A549 (cell line): ENCODE measurements around the gene GMIP. TPM values are rescaled to one million over a fixed set of nuclear protein-coding genes. Genes with fewer than 3 reads are reported as not detected.

Experiments used
- ATAC-seq, 2 experiments: fragments of 200-7000 bp in 1 of 2; fragments of >200 bp in 1 of 2; cut with Nextera tagmentation in 1 of 2; cut with Tn5 transposase in 1 of 2; 3 replicates each; pipeline versions ENCODE4 v1.8.0 to v1.9.1; 2018 to 2020; ENCODE audit warnings: mild to moderate bottlenecking in 1 of 2, moderate library complexity in 1 of 2
- CTCF ChIA-PET: fragments of 300-600 bp; sonication (Branson Sonifier 250); formaldehyde crosslinking; extraction: SDS; loops from one replicate; lab custom pipeline; 2021; ENCODE audit warnings: antibody characterized with exemption, inconsistent platforms; lab: Yijun Ruan, JAX
- POLR2A ChIA-PET: fragments of 350-600 bp; formaldehyde crosslinking; extraction: SDS; loops from one replicate; lab custom pipeline; 2021; ENCODE audit warnings: antibody characterized with exemption, inconsistent platforms; lab: Yijun Ruan, JAX
- DNase-seq, 2 experiments: peaks; one replicate each; pipeline versions ENCODE4 v3.0.0 to v3.0.0-alpha.2; 2011 to 2016; ENCODE audit warnings: low read depth in 1 of 2, low spot score in 1 of 2
- FAIRE-seq: peaks from 2 replicates; lab custom pipeline; 2011; peaks lifted over from hg19 to GRCh38; lab: Jason Lieb, UNC
- H3K27ac ChIP-seq, 2 experiments: fragments of >200 bp; sonication (Bioruptor Twin); formaldehyde crosslinking; 3 replicates each; pipeline ENCODE4 v1.5.1; 2016 to 2017
- H3K4me1 ChIP-seq: fragments of >200 bp; sonication (Bioruptor Twin); formaldehyde crosslinking; 3 replicates; pipeline ENCODE4 v1.6.1; 2016
- H3K4me2 ChIP-seq: fragments of >200 bp; sonication (Bioruptor Twin); formaldehyde crosslinking; 3 replicates; pipeline ENCODE4 v1.6.1; 2016
- H3K4me3 ChIP-seq: fragments of >200 bp; sonication (Bioruptor Twin); formaldehyde crosslinking; 3 replicates; pipeline ENCODE4 v1.5.1; 2016
- H3K9me3 ChIP-seq: fragments of >200 bp; sonication (Bioruptor Twin); formaldehyde crosslinking; 3 replicates; pipeline ENCODE4 v1.6.1; 2016
- CBX2 ChIP-seq: fragments of 200-600 bp; sonication (generic); IDR thresholded peaks from 2 replicates; pipeline ENCODE4 v1.6.1; 2016; ENCODE audit warnings: low read depth, mild to moderate bottlenecking, borderline replicate concordance
- CEBPB ChIP-seq, 2 experiments: fragments of >200 bp in 1 of 2; sonication (Bioruptor Twin) in 1 of 2; formaldehyde crosslinking in 1 of 2; IDR thresholded peaks; 2 replicates each; pipeline ENCODE4 v1.6.1; 2012 to 2016
- ESRRA ChIP-seq: fragments of 150-350 bp; IDR thresholded peaks from 2 replicates; pipeline ENCODE4 v1.6.1; 2014; ENCODE audit warnings: mild to moderate bottlenecking, low read length, borderline replicate concordance
- FOSB ChIP-seq: fragments of 250-450 bp; sonication (Bioruptor Pico); IDR thresholded peaks from 2 replicates; pipeline ENCODE4 v1.5.0; 2020; ENCODE audit warnings: mild to moderate bottlenecking, moderate library complexity
- FOSL2 ChIP-seq, 2 experiments: fragments of 450-650 bp in 1 of 2; fragments of >200 bp in 1 of 2; sonication (Bioruptor Twin) in 1 of 2; formaldehyde crosslinking; IDR thresholded peaks; 2 replicates each; pipeline versions ENCODE4 v1.5.0 to v1.6.1; 2016 to 2020; ENCODE audit warnings: mild to moderate bottlenecking in 1 of 2, moderate library complexity in 1 of 2
- FOXS1 ChIP-seq: fragments of 250-450 bp; sonication (Bioruptor Pico); IDR thresholded peaks from 2 replicates; pipeline ENCODE4 v1.5.0; 2020; ENCODE audit warnings: mild to moderate bottlenecking, moderate library complexity
- HOXA7 ChIP-seq: fragments of 250-450 bp; sonication (Bioruptor Pico); IDR thresholded peaks from 2 replicates; pipeline ENCODE4 v1.5.0; 2020; ENCODE audit warnings: mild to moderate bottlenecking, moderate library complexity
- HOXB13 ChIP-seq: fragments of 250-450 bp; sonication (Bioruptor Pico); IDR thresholded peaks from 2 replicates; pipeline ENCODE4 v1.5.0; 2020; ENCODE audit warnings: low read depth, mild to moderate bottlenecking, moderate library complexity
- KDM5A ChIP-seq: fragments of 200-600 bp; sonication (generic); IDR thresholded peaks from 2 replicates; pipeline ENCODE4 v1.6.1; 2016; ENCODE audit warnings: antibody characterized with exemption, mild to moderate bottlenecking
- MAZ ChIP-seq: fragments of 150-350 bp; IDR thresholded peaks from 2 replicates; pipeline ENCODE4 v1.6.1; 2014; ENCODE audit warnings: antibody characterized with exemption, low read depth, low read length, borderline replicate concordance
- MYC ChIP-seq: IDR thresholded peaks from 2 replicates; pipeline ENCODE4 v1.6.1; 2012; ENCODE audit warnings: mild to moderate bottlenecking, inconsistent platforms, low read length, improper control_type of control experiment, borderline replicate concordance
- NFE2L2 ChIP-seq: fragments of 150-350 bp; conservative IDR thresholded peaks from 2 replicates; pipeline ENCODE4 v1.6.1; 2014; ENCODE audit warnings: low read length
- POLR2AphosphoS2 ChIP-seq: conservative IDR thresholded peaks from 2 replicates; pipeline ENCODE4 v1.6.1; 2012; ENCODE audit warnings: low read length, improper control_type of control experiment, inconsistent platforms
- RAD21 ChIP-seq, 2 experiments: fragments of >200 bp in 1 of 2; sonication (Bioruptor Twin) in 1 of 2; formaldehyde crosslinking in 1 of 2; IDR thresholded peaks in 1 of 2; conservative IDR thresholded peaks in 1 of 2; 2 replicates in 1 of 2; 3 replicates in 1 of 2; pipeline ENCODE4 v1.6.1; 2012 to 2018; ENCODE audit warnings: inconsistent platforms in 1 of 2
- RFX5 ChIP-seq: fragments of 450-650 bp; IDR thresholded peaks from 2 replicates; pipeline ENCODE4 v1.7.1; 2014; ENCODE audit warnings: antibody characterized with exemption, mild to moderate bottlenecking, moderate library complexity
- TP53 ChIP-seq: fragments of 250-450 bp; sonication (Bioruptor Pico); IDR thresholded peaks from 2 replicates; pipeline ENCODE4 v1.5.0; 2021; ENCODE audit warnings: mild to moderate bottlenecking, moderate library complexity
- ZC3H11A ChIP-seq: fragments of 450-650 bp; IDR thresholded peaks from 2 replicates; pipeline ENCODE4 v1.6.1; 2014; ENCODE audit warnings: antibody characterized with exemption, mild to moderate bottlenecking
- ZNF302 ChIP-seq: fragments of 250-450 bp; sonication (Bioruptor Pico); IDR thresholded peaks from 2 replicates; pipeline ENCODE4 v1.9.0; 2021; ENCODE audit warnings: inconsistent platforms, mild to moderate bottlenecking, moderate library complexity
- WGBS: methylation state at CpG from one replicate; pipeline ENCODE4 v1.1.6; 2017; ENCODE audit errors: missing lambda C conversion rate; 5-methylcytosine and 5-hydroxymethylcytosine counted together
- polyA plus RNA-seq, 4 experiments: library from polyadenylated mRNA; depleted of rRNA in 3 of 4; stranded (reverse); fragments of >200 nt; fragmentation: RNase III in 1 of 4; extraction: RNeasy Plus Mini Kit Qiagen cat#74134 plus additional on column Dnase treatment in 1 of 4; gene quantifications; 2 replicates in 3 of 4; 3 replicates in 1 of 4; pipeline ENCODE4 v1.2.3, GENCODE V29; 2011 to 2017
- TF ChIP-seq, protein P1 (sequence below): fragments of >200 bp; sonication (Bioruptor Twin); formaldehyde crosslinking; IDR thresholded peaks from 3 replicates; pipeline ENCODE4 v1.5.1; 2016
- TF ChIP-seq, protein P2 (sequence below): IDR thresholded peaks from 2 replicates; pipeline ENCODE4 v1.6.1; 2012
- TF ChIP-seq, protein P3 (sequence below): IDR thresholded peaks from 2 replicates; pipeline ENCODE4 v1.6.1; 2012
- TF ChIP-seq, protein P4 (sequence below): fragments of 200-600 bp; sonication (generic); IDR thresholded peaks from 2 replicates; pipeline ENCODE4 v1.6.1; 2016; ENCODE audit warnings: antibody characterized with exemption, mild to moderate bottlenecking, moderate library complexity
- TF ChIP-seq, protein P5 (sequence below): IDR thresholded peaks from 2 replicates; pipeline ENCODE4 v1.6.1; 2012; ENCODE audit warnings: low read depth, borderline replicate concordance

The GMIP gene
- polyA plus RNA-seq, 2 of the 4 experiments (the other 2 are of a cell fraction) = 1.4 to 4.1 TPM

DNA sequence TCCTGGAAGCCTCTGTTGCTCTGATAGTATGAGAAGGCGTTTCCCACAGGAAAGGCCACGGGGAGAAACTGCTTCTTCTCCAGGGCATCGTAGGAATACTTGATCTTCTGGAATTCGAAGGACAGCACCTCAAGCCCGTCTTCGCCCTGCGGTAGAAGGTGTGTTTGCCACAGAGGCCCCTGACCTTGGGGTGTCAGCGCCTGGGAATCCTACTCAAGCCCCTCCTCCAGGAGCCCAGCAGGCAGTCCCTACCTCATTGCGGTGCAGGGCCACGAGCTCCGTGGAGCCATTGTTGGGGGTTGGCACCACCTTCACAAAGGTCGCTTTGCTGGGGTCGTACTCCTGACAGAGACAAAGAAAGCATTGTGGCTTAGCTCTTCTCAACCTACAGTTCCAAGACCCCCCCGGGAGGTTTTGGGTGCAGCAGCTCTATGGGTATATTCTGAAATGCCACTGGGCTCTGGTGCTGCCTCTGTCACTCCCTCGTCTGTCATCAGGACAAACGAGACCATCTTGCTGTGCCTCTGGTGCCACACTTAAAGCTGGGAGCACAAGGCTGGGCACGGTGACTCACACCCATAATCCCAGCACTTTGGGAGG lies 16.3 kb upstream of the GMIP start:
- ATAC-seq = no peak
- CTCF ChIA-PET = interaction anchor here (1.6 to 2.5 kb wide), 4 partner anchors 9 to 127 kb away, joined by 4 to 11 read pairs (median 6); partner anchors contain the start of gene GMIP
- no peak for TF ChIP-seq FOXS1 (CRISPR knock-in tag)
- TF ChIP-seq ZC3H11A = no peak
- TF ChIP-seq HOXA7 (CRISPR knock-in tag) = no peak
- TF ChIP-seq, protein P1, sequence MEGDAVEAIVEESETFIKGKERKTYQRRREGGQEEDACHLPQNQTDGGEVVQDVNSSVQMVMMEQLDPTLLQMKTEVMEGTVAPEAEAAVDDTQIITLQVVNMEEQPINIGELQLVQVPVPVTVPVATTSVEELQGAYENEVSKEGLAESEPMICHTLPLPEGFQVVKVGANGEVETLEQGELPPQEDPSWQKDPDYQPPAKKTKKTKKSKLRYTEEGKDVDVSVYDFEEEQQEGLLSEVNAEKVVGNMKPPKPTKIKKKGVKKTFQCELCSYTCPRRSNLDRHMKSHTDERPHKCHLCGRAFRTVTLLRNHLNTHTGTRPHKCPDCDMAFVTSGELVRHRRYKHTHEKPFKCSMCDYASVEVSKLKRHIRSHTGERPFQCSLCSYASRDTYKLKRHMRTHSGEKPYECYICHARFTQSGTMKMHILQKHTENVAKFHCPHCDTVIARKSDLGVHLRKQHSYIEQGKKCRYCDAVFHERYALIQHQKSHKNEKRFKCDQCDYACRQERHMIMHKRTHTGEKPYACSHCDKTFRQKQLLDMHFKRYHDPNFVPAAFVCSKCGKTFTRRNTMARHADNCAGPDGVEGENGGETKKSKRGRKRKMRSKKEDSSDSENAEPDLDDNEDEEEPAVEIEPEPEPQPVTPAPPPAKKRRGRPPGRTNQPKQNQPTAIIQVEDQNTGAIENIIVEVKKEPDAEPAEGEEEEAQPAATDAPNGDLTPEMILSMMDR = no peak
- TF ChIP-seq, all 56 proteins: peak for 0
- POLR2A ChIA-PET = no interaction called here
- H3K4me3 ChIP-seq = no peak overlapping the region
- no peak overlapping the region for H3K27ac ChIP-seq
- FAIRE-seq (no peak), DNase-seq (no peak)
- WGBS = 92% methylated on average over 14 of the region's 17 CpGs
- peaks cover 8% of the 10 kb centered on the region; the same call in 1 of the 3 replicates for H3K4me1 ChIP-seq
- H3K9me3 ChIP-seq = no peaks in the 10 kb centered on the region
- no peak overlapping the region for H3K4me2 ChIP-seq

DNA sequence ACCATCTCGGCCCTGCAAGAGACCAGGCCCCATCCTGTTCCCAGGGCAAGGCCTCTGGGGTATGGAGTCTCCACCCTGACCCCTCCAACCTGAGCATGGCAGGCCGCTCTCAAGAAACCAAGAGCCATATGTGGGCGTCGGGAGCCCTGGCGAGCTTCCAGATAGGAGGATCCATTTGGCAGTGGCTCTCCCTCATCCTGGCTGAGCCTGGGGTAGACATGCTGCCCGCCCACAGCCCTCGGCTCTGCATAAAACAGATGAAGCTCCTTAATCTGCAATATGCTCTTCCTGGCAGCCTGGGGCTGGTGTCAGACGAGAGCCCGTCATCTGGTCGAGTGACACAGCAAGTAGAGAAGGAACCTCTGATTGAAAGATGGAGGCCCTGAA lies 13.9 kb upstream of the GMIP start:
- Histone ChIP-seq H3K27ac (no peak overlapping the region), H3K9me3 (no peaks in the 10 kb centered on the region), H3K4me1 (peaks cover 6% of the 10 kb centered on the region; the same call in 1 of the 3 replicates), H3K4me2 (no peak overlapping the region), H3K4me3 (no peak overlapping the region)
- CTCF ChIA-PET = interaction anchor here (2.2 to 2.5 kb wide), 2 partner anchors 14 to 125 kb away, joined by 10 to 11 read pairs; partner anchors contain the start of gene GMIP
- FAIRE-seq = no peak
- POLR2A ChIA-PET = no interaction called here
- DNase-seq = no peak
- WGBS = 91% methylated on average over 6 of the region's 10 CpGs
- TF ChIP-seq MYC (no peak), NFE2L2 (no peak), FOXS1 (CRISPR knock-in tag) (no peak)
- TF ChIP-seq, all 56 proteins: peak for 0
- no peak for ATAC-seq

DNA sequence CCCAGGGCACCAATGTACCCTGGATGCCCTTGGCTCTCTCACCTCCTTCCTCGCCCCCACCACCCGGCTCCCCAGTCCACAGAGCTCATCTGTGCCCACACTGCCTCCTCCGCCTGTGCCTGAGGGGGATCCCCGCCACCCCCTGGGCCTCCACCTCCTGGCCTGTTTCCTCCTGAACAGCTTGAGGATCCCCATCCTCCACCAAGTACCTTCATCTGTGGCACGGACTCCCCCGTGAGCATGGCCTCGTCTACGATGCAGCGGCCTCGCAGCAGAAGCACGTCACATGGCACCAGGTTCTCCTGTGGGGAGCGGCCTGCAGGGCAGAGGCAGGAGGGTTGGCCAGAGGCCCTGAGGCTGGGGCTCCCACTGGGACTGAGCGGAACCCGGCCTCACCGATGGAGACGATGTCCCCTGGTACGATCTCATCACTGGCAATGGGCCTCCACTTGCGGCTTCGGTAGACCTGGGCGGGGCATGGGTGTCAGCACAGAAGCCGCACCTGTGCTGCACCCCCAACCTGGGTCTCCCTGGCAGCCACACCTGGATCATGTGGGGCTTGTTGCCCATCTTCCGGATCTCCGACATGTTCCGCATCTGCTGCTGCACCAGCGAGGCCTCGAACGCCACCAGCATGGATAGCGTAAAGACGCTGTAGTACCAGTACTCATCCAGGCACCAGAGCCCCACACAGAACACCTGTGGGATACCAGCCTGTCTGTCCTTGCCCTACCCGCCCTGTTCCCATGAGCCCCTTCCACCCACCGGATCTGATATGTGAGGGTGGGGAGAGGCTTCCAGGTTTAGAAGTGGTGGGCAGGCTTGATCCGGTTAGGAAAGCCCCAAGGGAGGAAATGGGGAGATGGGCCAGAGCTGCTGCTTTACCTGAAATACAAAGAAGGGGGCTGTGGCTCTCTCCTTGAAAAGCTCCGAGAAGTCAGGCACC lies 13.3 kb upstream of the GMIP start:
- ATAC-seq = no peak
- ChIA-PET CTCF (interaction anchor here (0.6 to 4.7 kb wide), 4 partner anchors 8 to 124 kb away, joined by 3 to 28 read pairs (median 10); partner anchors contain the start of gene GMIP), POLR2A (no interaction called here)
- Histone ChIP-seq H3K4me3 (no peak overlapping the region), H3K4me2 (no peak overlapping the region), H3K27ac (no peak overlapping the region), H3K4me1 (no peaks in the 10 kb centered on the region; the same call in 2 of the 3 replicates), H3K9me3 (no peaks in the 10 kb centered on the region)
- TF ChIP-seq, protein P2, sequence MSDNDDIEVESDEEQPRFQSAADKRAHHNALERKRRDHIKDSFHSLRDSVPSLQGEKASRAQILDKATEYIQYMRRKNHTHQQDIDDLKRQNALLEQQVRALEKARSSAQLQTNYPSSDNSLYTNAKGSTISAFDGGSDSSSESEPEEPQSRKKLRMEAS = no peak
- TF ChIP-seq, protein P3, sequence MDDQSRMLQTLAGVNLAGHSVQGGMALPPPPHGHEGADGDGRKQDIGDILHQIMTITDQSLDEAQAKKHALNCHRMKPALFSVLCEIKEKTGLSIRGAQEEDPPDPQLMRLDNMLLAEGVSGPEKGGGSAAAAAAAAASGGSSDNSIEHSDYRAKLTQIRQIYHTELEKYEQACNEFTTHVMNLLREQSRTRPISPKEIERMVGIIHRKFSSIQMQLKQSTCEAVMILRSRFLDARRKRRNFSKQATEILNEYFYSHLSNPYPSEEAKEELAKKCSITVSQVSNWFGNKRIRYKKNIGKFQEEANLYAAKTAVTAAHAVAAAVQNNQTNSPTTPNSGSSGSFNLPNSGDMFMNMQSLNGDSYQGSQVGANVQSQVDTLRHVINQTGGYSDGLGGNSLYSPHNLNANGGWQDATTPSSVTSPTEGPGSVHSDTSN = no peak
- TF ChIP-seq ESRRA (no peak), MAZ (no peak), FOSL2 (IDR thresholded peaks at IDR 0.05) (no peak), FOSL2 (CRISPR knock-in tag; IDR thresholded peaks at IDR 0.05) (no peak), POLR2AphosphoS2 (no peak), FOSB (CRISPR knock-in tag) (no peak), CBX2 (no peak), KDM5A (no peak), TP53 (CRISPR knock-in tag) (no peak), ZC3H11A (no peak), RAD21 (conservative IDR thresholded peaks at IDR 0.05 in 1 of 2, IDR thresholded peaks at IDR 0.05 in 1 of 2) (no peak), RFX5 (no peak), HOXB13 (CRISPR knock-in tag) (no peak), CEBPB (IDR thresholded peaks at IDR 0.05) (no peak), ZNF302 (CRISPR knock-in tag) (no peak)
- TF ChIP-seq, protein P4, sequence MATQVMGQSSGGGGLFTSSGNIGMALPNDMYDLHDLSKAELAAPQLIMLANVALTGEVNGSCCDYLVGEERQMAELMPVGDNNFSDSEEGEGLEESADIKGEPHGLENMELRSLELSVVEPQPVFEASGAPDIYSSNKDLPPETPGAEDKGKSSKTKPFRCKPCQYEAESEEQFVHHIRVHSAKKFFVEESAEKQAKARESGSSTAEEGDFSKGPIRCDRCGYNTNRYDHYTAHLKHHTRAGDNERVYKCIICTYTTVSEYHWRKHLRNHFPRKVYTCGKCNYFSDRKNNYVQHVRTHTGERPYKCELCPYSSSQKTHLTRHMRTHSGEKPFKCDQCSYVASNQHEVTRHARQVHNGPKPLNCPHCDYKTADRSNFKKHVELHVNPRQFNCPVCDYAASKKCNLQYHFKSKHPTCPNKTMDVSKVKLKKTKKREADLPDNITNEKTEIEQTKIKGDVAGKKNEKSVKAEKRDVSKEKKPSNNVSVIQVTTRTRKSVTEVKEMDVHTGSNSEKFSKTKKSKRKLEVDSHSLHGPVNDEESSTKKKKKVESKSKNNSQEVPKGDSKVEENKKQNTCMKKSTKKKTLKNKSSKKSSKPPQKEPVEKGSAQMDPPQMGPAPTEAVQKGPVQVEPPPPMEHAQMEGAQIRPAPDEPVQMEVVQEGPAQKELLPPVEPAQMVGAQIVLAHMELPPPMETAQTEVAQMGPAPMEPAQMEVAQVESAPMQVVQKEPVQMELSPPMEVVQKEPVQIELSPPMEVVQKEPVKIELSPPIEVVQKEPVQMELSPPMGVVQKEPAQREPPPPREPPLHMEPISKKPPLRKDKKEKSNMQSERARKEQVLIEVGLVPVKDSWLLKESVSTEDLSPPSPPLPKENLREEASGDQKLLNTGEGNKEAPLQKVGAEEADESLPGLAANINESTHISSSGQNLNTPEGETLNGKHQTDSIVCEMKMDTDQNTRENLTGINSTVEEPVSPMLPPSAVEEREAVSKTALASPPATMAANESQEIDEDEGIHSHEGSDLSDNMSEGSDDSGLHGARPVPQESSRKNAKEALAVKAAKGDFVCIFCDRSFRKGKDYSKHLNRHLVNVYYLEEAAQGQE = no peak
- TF ChIP-seq, protein P5, sequence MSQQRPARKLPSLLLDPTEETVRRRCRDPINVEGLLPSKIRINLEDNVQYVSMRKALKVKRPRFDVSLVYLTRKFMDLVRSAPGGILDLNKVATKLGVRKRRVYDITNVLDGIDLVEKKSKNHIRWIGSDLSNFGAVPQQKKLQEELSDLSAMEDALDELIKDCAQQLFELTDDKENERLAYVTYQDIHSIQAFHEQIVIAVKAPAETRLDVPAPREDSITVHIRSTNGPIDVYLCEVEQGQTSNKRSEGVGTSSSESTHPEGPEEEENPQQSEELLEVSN = no peak
- 91% methylated on average over 15 of the region's 33 CpGs for WGBS
- FAIRE-seq = no peak
- no peak for DNase-seq
